ENCODE results near the gene C5AR1.
"Not testable (repeated sequence)": the region's sequence is repeated elsewhere in the genome, so short reads cannot be mapped to it uniquely, and the experiment has no call there.

Gene C5AR1

GRCh38 chr19:47336765-47337718 is 27.4 kb downstream of the C5AR1 start:
- DNase-seq, result not testable (repeated sequence)

- DNase-seq, result no peak
These were observed 29.7 kb downstream of the C5AR1 start for GRCh38 chr19:47339196-47339880.

DNA sequence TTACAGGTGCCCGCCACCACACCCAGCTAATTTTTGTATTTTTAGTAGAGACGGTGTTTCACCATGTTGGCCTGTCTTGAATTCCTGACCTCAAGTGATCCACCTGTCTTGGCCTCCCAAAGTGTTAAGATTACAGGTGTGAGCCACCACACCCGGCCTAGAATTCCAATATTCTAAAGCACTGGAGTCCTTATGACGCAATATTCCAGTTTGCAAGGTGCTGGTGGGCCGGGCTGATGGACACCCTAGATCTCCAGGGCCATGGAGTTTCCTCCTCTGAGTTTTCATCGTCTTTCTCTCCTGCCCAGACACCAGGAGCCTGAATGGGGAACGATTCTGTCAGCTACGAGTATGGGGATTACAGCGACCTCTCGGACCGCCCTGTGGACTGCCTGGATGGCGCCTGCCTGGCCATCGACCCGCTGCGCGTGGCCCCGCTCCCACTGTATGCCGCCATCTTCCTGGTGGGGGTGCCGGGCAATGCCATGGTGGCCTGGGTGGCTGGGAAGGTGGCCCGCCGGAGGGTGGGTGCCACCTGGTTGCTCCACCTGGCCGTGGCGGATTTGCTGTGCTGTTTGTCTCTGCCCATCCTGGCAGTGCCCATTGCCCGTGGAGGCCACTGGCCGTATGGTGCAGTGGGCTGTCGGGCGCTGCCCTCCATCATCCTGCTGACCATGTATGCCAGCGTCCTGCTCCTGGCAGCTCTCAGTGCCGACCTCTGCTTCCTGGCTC is 31.0 kb downstream of the C5AR1 start:
- no peak for DNase-seq

DNA sequence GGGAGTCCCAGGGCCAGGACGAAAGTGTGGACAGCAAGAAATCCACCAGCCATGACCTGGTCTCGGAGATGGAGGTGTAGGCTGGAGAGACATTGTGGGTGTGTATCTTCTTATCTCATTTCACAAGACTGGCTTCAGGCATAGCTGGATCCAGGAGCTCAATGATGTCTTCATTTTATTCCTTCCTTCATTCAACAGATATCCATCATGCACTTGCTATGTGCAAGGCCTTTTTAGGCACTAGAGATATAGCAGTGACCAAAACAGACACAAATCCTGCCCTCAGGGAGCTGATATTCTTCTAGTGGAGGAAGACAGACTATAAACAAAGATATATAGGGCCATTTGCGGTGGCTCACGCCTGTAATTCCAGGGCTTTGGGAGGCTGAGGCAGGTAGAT is 32.1 kb downstream of the C5AR1 start:
- DNase-seq, result no peak

- no peak for DNase-seq
These were observed 33.6 kb downstream of the C5AR1 start for GRCh38 chr19:47343194-47343802.

DNA sequence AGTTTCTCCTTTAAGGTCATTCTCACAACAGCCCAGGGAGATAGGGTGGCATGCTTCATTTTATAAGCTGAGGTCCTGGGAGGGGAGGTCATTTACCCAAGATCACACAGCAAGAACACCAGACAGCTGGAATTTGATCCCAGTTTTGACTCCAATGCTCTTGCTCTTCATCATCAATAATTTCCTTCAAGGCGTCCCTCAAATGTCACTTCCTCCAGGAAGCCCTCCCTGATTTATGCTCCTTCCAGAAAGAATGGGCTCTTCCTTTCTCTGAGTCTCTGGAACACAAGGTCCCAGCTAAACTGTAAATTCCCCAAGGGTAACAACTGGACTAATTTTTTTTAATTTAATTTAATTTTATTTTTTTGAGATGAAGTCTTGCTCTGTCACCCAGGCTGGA is 34.8 kb downstream of the C5AR1 start:
- no peak for DNase-seq

GRCh38 chr19:47346024-47346423 is 36.4 kb downstream of the C5AR1 start:
- DNase-seq, result not testable (repeated sequence)

DNA sequence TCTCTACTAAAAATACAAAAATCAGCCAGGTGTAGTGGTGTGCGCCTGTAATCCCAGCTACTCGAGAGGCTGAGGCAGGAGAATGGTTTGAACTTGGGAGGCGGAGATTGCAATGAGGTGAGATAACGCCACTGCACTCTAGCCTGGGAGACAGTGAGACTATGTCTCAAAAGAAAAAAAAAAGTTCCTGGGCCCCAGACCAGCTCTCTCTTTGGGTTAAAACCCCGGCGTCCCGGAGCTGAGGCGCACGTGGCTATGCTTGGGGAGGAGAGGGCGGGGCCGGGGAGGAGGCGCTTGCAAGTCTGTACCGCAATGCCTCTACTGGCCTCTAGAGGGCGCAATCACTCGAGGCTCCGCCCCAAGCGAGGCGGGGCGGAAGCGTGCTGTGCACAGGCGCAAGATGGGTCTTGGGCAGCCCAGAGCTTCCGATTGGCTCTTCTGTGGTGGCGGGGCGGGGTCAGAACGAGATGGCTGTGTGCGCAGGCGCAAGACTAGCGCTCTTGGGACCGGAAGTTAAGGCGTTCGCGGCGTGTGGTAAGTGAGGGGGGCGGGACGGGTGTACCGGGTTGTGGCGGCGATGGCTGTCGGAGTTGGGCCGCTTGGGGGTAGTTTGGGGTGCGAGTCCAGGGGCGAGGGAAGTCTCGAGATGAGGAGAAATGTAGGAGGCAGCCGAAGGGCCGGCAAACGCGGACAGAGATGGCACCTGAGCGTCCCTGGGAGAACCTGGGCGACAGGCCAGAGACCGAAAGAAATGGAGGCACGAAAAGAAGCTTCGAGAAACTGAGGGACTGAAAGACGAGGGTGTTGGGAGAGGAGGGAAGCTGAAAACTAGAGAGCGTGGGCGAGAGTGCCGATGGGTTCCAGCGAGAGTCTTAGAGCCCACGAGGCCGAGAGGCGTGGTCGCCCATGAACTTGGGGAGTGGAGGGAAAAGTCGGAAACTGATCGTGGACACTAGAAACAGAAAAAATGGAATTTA is 39.4 kb downstream of the C5AR1 start, which contains the start of gene DHX34:
Gene DHX34, plus strand, starts transcription at position 497 of the 977 bp plus-strand sequence. CDS start 3,716 bp downstream, outside the sequence.
- peak; percentile 93 for DNase-seq

- no peak for DNase-seq
These were observed 41.0 kb downstream of the C5AR1 start for GRCh38 chr19:47350630-47351029.

DNA sequence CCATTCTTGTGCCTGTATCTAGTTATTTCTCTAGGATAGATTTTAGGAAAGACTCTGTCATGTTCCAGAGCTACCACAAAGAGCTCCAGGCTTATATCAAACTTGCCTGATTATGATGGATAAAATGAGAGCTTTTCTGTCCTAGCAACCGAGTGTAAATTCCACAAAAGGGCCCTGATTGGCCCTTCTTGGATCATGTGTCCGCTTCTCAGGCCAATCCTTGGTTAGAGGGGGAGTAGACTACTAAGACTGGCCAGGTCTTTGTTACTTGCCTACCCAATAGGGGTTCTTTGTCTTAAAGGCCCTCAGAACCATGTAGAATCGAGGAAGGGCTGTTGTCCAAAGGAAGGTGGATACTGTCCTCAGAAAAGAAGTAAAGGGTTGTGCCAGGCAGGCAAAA is 41.9 kb downstream of the C5AR1 start:
- no peak for DNase-seq

- no peak for DNase-seq
These were observed 42.4 kb downstream of the C5AR1 start for GRCh38 chr19:47352095-47352494.

GRCh38 chr19:47353307-47353712 is 43.6 kb downstream of the C5AR1 start:
- DNase-seq, result no peak

DNA sequence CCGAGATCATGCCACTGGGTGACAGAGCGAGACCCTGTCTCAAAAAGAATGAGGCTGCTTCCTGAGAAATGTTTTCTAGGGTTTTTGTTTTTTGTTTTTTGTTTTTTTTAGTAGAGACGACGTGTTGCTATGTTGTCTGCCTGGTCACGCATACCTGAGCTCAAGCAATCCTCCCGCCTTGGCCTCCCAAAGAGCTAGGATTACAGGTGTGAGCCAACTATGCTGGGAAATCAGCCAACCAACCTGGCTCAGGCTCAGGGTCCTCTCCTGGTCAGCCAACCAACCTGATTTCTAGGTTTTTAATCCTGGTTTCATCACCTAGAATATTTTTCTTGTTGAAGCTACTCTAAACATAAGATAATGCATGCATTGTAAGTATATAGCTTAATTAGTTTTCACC is 47.2 kb downstream of the C5AR1 start:
- peak; percentile 41 for DNase-seq

DNA sequence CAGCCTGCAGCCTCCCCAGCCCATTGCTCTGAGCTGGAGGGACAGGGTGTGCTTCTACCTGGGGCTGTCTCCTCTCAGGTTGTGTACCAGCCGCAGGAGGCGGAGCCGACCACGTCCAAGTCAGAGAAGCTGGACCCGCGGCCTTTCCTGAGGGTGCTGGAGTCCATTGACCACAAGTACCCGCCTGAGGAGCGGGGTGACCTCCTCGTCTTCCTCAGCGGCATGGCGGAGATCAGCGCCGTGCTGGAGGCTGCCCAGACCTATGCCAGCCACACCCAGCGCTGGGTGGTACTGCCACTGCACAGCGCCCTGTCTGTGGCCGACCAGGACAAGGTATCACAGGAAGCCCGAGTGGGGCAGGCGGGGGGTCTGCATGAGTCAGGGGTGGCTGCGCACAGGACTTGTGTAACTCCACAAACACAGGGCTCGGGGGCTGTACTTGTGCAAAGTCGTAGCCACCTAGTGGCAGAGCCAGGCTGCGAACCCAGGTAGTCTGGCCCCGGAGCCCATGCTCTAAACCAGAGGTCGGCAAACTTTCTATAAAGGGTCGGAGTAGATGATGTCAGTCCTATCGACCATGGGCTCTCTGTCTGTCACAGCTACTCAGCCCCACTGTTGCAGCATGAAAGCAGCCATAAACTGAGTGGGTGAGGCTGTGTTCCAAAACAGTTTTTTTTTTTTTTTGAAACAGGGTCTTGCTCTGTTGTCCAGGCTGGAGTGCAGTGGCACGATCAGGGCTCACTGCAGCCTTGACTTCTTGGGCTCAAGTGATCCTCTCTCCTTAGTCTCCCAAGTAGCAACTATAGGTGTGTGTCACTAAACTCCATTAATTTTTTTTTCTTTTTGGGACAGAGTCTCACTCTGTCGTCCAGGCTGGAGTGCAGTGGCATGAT is 48.4 kb downstream of the C5AR1 start:
- DNase-seq, result no peak

GRCh38 chr19:47358936-47359335 is 49.3 kb downstream of the C5AR1 start:
- no peak for DNase-seq

DNA sequence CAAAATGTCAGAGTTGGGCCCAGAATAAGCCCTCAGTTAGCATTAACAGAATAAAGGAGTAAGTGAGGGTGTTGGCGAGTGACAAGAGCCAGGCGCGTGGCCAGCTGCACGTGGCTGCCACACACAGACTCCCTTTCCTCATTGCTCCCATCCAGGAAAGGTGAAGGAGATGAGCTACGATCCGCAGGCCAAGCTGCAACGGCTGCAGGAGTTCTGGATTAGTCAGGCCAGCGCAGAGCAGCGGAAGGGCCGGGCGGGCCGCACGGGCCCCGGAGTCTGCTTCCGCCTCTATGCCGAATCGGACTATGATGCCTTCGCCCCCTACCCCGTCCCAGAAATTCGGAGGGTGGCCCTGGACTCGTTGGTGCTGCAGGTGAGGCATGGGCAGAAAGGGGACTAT is 52.7 kb downstream of the C5AR1 start:
- DNase-seq, result no peak

GRCh38 chr19:47363758-47364531 is 54.3 kb downstream of the C5AR1 start:
- DNase-seq, result no peak

DNA sequence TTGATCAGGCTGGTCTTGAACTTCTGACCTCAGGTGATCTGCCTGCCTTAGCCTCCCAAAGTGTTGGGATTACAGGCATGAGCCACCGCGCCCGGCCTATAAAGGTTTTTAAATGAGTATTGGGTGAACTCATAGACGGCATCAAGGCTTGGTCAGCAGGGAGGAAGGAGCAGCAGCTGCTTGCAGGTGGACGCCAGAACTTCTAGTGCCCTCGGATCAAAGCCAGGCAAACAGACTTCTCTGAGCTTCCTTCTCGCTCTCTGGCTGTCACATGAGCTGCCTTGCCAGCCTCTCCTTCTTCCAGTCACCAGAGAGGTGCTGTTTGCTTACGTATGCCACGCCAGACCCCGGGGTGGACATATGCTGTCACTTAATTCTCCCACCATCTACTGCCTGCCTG is 55.8 kb downstream of the C5AR1 start:
- not testable (repeated sequence) for DNase-seq

DNA sequence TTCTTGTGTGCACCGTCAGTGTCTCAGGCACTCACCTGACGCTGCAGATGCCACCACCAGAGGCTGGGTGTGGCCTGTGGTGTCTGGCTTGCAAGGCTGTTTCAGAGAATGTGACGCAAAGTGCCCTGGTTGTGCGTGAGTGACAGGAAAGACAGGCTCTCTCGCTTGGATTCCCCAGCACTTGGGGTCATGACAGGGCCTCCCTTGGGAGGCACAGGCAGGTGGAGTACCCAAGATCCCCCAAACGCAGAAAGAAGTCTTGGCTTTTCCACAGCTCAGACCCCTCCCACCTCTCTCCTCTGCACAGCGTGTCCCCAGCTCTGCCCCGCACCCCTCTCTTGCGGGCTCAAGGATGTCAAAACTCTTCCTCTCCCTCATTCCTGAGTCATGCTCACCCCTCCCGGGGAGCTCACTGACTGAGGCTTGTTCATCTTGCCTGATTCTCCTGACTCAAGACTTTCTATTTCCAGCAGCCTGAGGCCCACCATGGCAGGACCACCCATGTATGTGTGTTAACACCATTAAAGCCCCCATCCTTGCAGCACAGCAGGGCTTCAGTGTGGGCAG is 60.5 kb downstream of the C5AR1 start:
- no peak for DNase-seq

Data from kidney glomerular epithelial cell (primary cell).